C4-2B (cell line): ENCODE data around the gene CENPM.

Experiments
- ZFX ChIP-seq: fragments of 450-650 bp; IDR thresholded peaks from 2 replicates; pipeline ENCODE4 v1.6.1; 2017
- TF ChIP-seq, protein P1 (sequence below): fragments of 450-650 bp; conservative IDR thresholded peaks from 2 replicates; pipeline ENCODE4 v1.5.1; 2017; ENCODE audit warnings: mild to moderate bottlenecking

- TF ChIP-seq, protein P1, sequence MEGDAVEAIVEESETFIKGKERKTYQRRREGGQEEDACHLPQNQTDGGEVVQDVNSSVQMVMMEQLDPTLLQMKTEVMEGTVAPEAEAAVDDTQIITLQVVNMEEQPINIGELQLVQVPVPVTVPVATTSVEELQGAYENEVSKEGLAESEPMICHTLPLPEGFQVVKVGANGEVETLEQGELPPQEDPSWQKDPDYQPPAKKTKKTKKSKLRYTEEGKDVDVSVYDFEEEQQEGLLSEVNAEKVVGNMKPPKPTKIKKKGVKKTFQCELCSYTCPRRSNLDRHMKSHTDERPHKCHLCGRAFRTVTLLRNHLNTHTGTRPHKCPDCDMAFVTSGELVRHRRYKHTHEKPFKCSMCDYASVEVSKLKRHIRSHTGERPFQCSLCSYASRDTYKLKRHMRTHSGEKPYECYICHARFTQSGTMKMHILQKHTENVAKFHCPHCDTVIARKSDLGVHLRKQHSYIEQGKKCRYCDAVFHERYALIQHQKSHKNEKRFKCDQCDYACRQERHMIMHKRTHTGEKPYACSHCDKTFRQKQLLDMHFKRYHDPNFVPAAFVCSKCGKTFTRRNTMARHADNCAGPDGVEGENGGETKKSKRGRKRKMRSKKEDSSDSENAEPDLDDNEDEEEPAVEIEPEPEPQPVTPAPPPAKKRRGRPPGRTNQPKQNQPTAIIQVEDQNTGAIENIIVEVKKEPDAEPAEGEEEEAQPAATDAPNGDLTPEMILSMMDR: no peak
- TF ChIP-seq ZFX: no peak
These were observed 48.3 kb upstream of the CENPM start for GRCh38 chr22:41995211-41995610.
